Peyer's patch (tissue), 4 donors: Measurements from ENCODE around the gene EPS15. TPM values are rescaled to one million over a fixed set of nuclear protein-coding genes. Genes with fewer than 3 reads are reported as not detected.

Experiments used
- DNase-seq, 3 donors: peaks; one replicate each; pipeline ENCODE4 v3.0.0-alpha.2; 2017 to 2019
- H3K27ac ChIP-seq, 4 donors: fragments of 200-600 bp; sonication (generic); one replicate each; pipeline ENCODE4 v1.5.1; 2016 to 2019
- H3K27me3 ChIP-seq, 2 donors: fragments of 200-600 bp; sonication (generic); one replicate each; pipeline ENCODE4 v1.5.1; 2019
- H3K36me3 ChIP-seq, 3 donors: fragments of 200-600 bp; sonication (generic); one replicate each; pipeline ENCODE4 v1.5.1; 2016 to 2019
- H3K4me1 ChIP-seq, 4 donors: fragments of 200-600 bp; sonication (generic); one replicate each; pipeline ENCODE4 v1.5.1; 2016 to 2019
- H3K4me3 ChIP-seq, 4 donors: fragments of 200-600 bp; sonication (generic); 1 replicate in 3 of 4; 2 replicates in 1 of 4; pipeline ENCODE4 v1.5.1; 2016 to 2019; ENCODE audit warnings: mild to moderate bottlenecking in 1 of 4
- H3K9me3 ChIP-seq, 4 donors: fragments of 200-600 bp; sonication (generic); one replicate each; pipeline ENCODE4 v1.5.1; 2016 to 2019; ENCODE audit warnings: mild to moderate bottlenecking in 1 of 4
- CTCF ChIP-seq, 6 experiments: fragments of 450-650 bp in 4 of 6; fragments of 200-600 bp in 2 of 6; sonication (generic) in 1 of 6; IDR thresholded peaks; one replicate each; pipeline ENCODE4 v1.5.1; 2017 to 2019; ENCODE audit warnings: antibody characterized with exemption in 6 of 6, mild to moderate bottlenecking in 3 of 6, moderate library complexity in 1 of 6
- POLR2A ChIP-seq, 2 donors: fragments of 450-650 bp; IDR thresholded peaks; one replicate each; pipeline ENCODE4 v1.5.1; 2017; ENCODE audit warnings: antibody characterized with exemption in 2 of 2, mild to moderate bottlenecking in 2 of 2, moderate library complexity in 2 of 2
- total RNA-seq, 4 donors: library from RNA; depleted of rRNA; stranded (reverse); fragments of >200 nt; gene quantifications; one replicate each; pipeline ENCODE4 v1.1.0, GENCODE V29; 2016

The EPS15 gene
- total RNA-seq, 4 donors from 2014 or later: 48.9 to 160 (median 65.6) TPM

GRCh38 chr1:51520700-51521248 is 1.7 kb upstream of the EPS15 start:
- Histone ChIP-seq H3K9me3 (no peaks in the 10 kb centered on the region), H3K27me3 (no peaks in the 10 kb centered on the region), H3K36me3 (no peaks in the 10 kb centered on the region), H3K4me3 (no peak overlapping the region), H3K27ac (peak overlapping the region; percentile 19 to 100 (median 62)), H3K4me1 (peaks cover 0 to 22% (median 8%) of the 10 kb centered on the region in 4 donors)
- TF ChIP-seq CTCF (IDR thresholded peaks at IDR 0.05) (no peak), POLR2A (IDR thresholded peaks at IDR 0.05) (no peak)
- DNase-seq: no peak

GRCh38 chr1:51519865-51520699 is 1.0 kb upstream of the EPS15 start:
- no peak for DNase-seq
- H3K4me3 ChIP-seq: peak overlapping the region in 1 of 4 donors; percentile 98

GRCh38 chr1:51518586-51519047 is 449 bp downstream of the EPS15 start:
- TF ChIP-seq POLR2A (IDR thresholded peaks at IDR 0.05) (peak in 1 of 2 donors; percentile 88), CTCF (IDR thresholded peaks at IDR 0.05) (no peak)
- Histone ChIP-seq H3K27ac (peak overlapping the region; percentile 92 to 100 (median 94)), H3K4me3 (peak overlapping the region; percentile 79 to 98 (median 92)), H3K36me3 (no peaks in the 10 kb centered on the region), H3K4me1 (peaks cover 0 to 40% (median 12%) of the 10 kb centered on the region in 4 donors), H3K9me3 (no peaks in the 10 kb centered on the region), H3K27me3 (no peaks in the 10 kb centered on the region)
- DNase-seq: peak; percentile 60 to 89 (median 86)

More at GRCh38 chr1:51519865-51520699, 1.0 kb upstream of the EPS15 start:
- no peaks in the 10 kb centered on the region for H3K36me3 ChIP-seq
- no peaks in the 10 kb centered on the region for H3K9me3 ChIP-seq
- peak overlapping the region; percentile 19 to 100 (median 63) for H3K27ac ChIP-seq
- TF ChIP-seq POLR2A (IDR thresholded peaks at IDR 0.05) (no peak), CTCF (IDR thresholded peaks at IDR 0.05) (no peak)
- no peaks in the 10 kb centered on the region for H3K27me3 ChIP-seq
- peaks cover 0 to 29% (median 11%) of the 10 kb centered on the region in 4 donors for H3K4me1 ChIP-seq

- Histone ChIP-seq H3K36me3 (no peaks in the 10 kb centered on the region), H3K4me1 (peaks cover 0 to 44% (median 12%) of the 10 kb centered on the region in 4 donors), H3K27ac (peak overlapping the region; percentile 92 to 100 (median 94)), H3K9me3 (no peaks in the 10 kb centered on the region), H3K27me3 (no peaks in the 10 kb centered on the region), H3K4me3 (peak overlapping the region; percentile 79 to 98 (median 92))
- TF ChIP-seq CTCF (IDR thresholded peaks at IDR 0.05): no peak
- TF ChIP-seq POLR2A (IDR thresholded peaks at IDR 0.05): peak; percentile 66 to 87
- DNase-seq: peak; percentile 66 to 85 (median 76)
Observed at GRCh38 chr1:51518033-51518585, 957 bp downstream of the EPS15 start.

GRCh38 chr1:51517361-51518032 is 1.6 kb downstream of the EPS15 start:
- no peak for DNase-seq
- Histone ChIP-seq H3K4me1 (peaks cover 0 to 48% (median 12%) of the 10 kb centered on the region in 4 donors), H3K27me3 (no peaks in the 10 kb centered on the region), H3K4me3 (peak overlapping the region; percentile 79 to 98 (median 92)), H3K27ac (peak overlapping the region; percentile 92 to 100 (median 94)), H3K9me3 (no peaks in the 10 kb centered on the region), H3K36me3 (no peaks in the 10 kb centered on the region)
- TF ChIP-seq POLR2A (IDR thresholded peaks at IDR 0.05) (no peak), CTCF (IDR thresholded peaks at IDR 0.05) (no peak)
